ENCODE data around the gene TEAD1. TPM values are rescaled to one million over a fixed set of nuclear protein-coding genes. Genes with fewer than 3 reads are reported as not detected.

TEAD1 gene
- polyA plus RNA-seq, 1 donor (not counting 4 experiments of a cell fraction or from before 2014, with no cell fraction given): 32.7 TPM

DNA sequence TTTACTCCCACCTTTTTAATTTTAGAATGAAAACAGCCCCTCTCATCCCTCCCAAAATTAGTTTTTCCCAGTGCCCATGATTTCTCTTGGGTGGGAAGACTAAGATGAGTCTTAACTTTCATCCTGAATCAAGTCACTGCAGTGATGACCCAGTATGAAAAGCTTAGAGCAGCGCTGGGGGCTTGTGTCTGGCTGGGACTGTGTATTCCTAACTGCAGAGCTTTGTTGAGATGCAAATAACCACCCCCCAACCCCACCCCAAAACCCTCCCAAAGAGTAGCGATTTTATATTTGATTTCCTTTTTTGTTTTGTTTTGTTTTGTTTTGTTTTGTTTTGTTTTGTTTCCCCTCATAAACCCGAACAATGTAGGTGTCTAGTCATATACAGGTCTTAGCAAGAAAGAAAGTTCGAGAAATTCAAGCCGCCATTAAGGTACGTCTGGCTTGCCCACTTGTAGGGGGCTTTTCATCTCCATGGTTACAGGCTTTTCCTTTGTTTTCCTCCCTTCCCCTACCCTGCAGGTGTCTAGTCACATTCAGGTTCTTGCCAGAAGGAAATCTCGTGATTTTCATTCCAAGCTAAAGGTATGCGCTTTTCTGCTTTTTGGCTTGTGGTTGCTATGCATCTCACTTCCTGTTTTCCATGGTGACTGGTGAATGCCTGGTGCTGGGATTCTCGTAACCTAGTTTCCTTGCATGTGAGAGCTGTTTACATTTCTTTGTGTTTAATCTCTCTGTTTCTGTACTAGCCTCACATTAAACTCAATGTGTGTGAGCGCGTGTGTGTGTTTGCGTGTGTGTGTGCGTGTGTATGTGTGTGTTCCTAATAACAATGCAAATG is 190.3 kb downstream of the TEAD1 start:
- DNase-seq (ENCODE audit: low read depth, low spot score): no peak
- Histone ChIP-seq H3K27me3 (ENCODE audit: control insufficient read depth, extremely low read depth, insufficient read depth, low read length) (no peaks in the 10 kb centered on the region), H3K4me1 (ENCODE audit: control insufficient read depth, extremely low read depth, insufficient read depth, low read length) (peaks cover 25% of the 10 kb centered on the region), H3K79me2 (ENCODE audit: control insufficient read depth, insufficient read depth, low read length) (peaks cover 28% of the 10 kb centered on the region), H3K9me3 (ENCODE audit: control insufficient read depth, low read depth, low read length) (no peaks in the 10 kb centered on the region), H4K20me1 (ENCODE audit: control insufficient read depth, extremely low read depth, insufficient read depth, low read length) (no peaks in the 10 kb centered on the region), H3K27ac (ENCODE audit: control insufficient read depth, insufficient read depth, low read length) (peak overlapping the region; percentile 76), H3K36me3 (ENCODE audit: control insufficient read depth in 2 of 2, extremely low read depth in 1 of 2, insufficient read depth in 2 of 2, low read length in 2 of 2) (peaks cover 3 to 19% of the 10 kb centered on the region in 2 experiments), H3K9ac (ENCODE audit: control insufficient read depth, extremely low read depth, insufficient read depth, low read length) (peak overlapping the region; percentile 45), H3K4me3 (ENCODE audit: control insufficient read depth in 2 of 3, extremely low read depth in 1 of 3, insufficient read depth in 2 of 3, low read depth in 1 of 3, low read length in 3 of 3) (peak overlapping the region in 1 of 3 experiments; percentile 3), H2AFZ (ENCODE audit: control insufficient read depth, low read length) (no peak overlapping the region), H3K9me1 (ENCODE audit: control insufficient read depth, extremely low read depth, insufficient read depth, low read length) (no peaks in the 10 kb centered on the region), H3K4me2 (ENCODE audit: control insufficient read depth, extremely low read depth, insufficient read depth, low read depth, low read length) (peak overlapping the region; percentile 54)
- no peak for TF ChIP-seq EZH2 (IDR thresholded peaks at IDR 0.05; ENCODE audit: low read length)
- FAIRE-seq: peak; percentile 85
- dilution Hi-C loops (cut with MboI; ENCODE audit: extremely low pct_ligation_motif_present, low sequenced_read_pairs): no loop called here

DNA sequence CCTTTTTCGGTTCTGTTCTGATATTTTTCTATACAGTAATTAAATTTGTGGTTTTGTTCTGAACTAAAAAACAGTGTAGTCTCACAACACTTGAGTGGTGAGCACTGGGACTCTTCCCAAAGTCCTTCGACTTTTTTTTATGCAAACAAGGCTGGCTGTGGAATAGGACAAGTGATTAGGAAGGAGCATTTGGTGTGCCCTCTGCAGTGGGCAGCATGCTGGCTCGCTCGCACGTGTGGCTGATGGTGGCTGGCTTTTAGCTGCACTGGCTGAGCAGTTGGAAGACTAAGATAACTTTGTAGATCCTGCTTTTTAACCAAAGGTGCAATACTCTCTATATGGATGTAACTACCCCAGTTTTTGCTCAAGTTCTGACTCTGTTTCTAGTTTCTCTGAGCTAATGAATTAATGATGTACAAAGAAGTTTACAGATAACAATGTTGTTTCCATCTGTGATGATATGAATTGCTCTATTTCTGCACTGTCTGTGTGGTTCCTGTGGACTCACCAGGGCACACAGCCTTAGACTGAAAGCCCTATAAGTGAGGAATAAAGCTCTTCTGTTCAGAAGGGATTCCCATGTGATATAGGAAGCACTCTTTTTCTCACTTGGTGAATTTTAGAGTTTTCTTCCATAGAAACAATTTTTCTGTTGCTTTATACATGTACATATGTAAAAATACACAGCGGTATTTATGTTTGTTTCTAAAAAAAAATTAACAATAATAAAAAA is 191.8 kb downstream of the TEAD1 start:
- H3K4me3 ChIP-seq (ENCODE audit: control insufficient read depth in 2 of 3, extremely low read depth in 1 of 3, insufficient read depth in 2 of 3, low read depth in 1 of 3, low read length in 3 of 3): no peak overlapping the region
- dilution Hi-C loops (cut with MboI; ENCODE audit: extremely low pct_ligation_motif_present, low sequenced_read_pairs): no loop called here
- no peak overlapping the region for H2AFZ ChIP-seq (ENCODE audit: control insufficient read depth, low read length)
- no peak overlapping the region for H3K9ac ChIP-seq (ENCODE audit: control insufficient read depth, extremely low read depth, insufficient read depth, low read length)
- no peaks in the 10 kb centered on the region for H3K27me3 ChIP-seq (ENCODE audit: control insufficient read depth, extremely low read depth, insufficient read depth, low read length)
- H3K4me1 ChIP-seq (ENCODE audit: control insufficient read depth, extremely low read depth, insufficient read depth, low read length): peaks cover 25% of the 10 kb centered on the region
- TF ChIP-seq EZH2 (IDR thresholded peaks at IDR 0.05; ENCODE audit: low read length): no peak
- TF ChIP-seq, protein P1, sequence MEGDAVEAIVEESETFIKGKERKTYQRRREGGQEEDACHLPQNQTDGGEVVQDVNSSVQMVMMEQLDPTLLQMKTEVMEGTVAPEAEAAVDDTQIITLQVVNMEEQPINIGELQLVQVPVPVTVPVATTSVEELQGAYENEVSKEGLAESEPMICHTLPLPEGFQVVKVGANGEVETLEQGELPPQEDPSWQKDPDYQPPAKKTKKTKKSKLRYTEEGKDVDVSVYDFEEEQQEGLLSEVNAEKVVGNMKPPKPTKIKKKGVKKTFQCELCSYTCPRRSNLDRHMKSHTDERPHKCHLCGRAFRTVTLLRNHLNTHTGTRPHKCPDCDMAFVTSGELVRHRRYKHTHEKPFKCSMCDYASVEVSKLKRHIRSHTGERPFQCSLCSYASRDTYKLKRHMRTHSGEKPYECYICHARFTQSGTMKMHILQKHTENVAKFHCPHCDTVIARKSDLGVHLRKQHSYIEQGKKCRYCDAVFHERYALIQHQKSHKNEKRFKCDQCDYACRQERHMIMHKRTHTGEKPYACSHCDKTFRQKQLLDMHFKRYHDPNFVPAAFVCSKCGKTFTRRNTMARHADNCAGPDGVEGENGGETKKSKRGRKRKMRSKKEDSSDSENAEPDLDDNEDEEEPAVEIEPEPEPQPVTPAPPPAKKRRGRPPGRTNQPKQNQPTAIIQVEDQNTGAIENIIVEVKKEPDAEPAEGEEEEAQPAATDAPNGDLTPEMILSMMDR (optimal IDR thresholded peaks at IDR 0.05 in 1 of 3, IDR thresholded peaks at IDR 0.05 in 1 of 3, conservative IDR thresholded peaks at IDR 0.05 in 1 of 3; ENCODE audit: extremely low read depth in 1 of 3, insufficient read depth in 2 of 3, low read length in 3 of 3): no peak
- FAIRE-seq (no peak), DNase-seq (ENCODE audit: low read depth, low spot score) (no peak)
- no peaks in the 10 kb centered on the region for H3K9me1 ChIP-seq (ENCODE audit: control insufficient read depth, extremely low read depth, insufficient read depth, low read length)
- H3K9me3 ChIP-seq (ENCODE audit: control insufficient read depth, low read depth, low read length): no peaks in the 10 kb centered on the region
- H4K20me1 ChIP-seq (ENCODE audit: control insufficient read depth, extremely low read depth, insufficient read depth, low read length): no peaks in the 10 kb centered on the region
- no peak overlapping the region for H3K4me2 ChIP-seq (ENCODE audit: control insufficient read depth, extremely low read depth, insufficient read depth, low read depth, low read length)
- H3K36me3 ChIP-seq (ENCODE audit: control insufficient read depth in 2 of 2, extremely low read depth in 1 of 2, insufficient read depth in 2 of 2, low read length in 2 of 2): peaks cover 3 to 20% of the 10 kb centered on the region in 2 experiments
- H3K79me2 ChIP-seq (ENCODE audit: control insufficient read depth, insufficient read depth, low read length): peaks cover 16% of the 10 kb centered on the region
- H3K27ac ChIP-seq (ENCODE audit: control insufficient read depth, insufficient read depth, low read length): no peak overlapping the region
